Measurements from ENCODE around the gene LRP4.
"Not testable (repeated sequence)": the region's sequence is repeated elsewhere in the genome, so short reads cannot be mapped to it uniquely, and the experiment has no call there.

Gene LRP4, protein sequence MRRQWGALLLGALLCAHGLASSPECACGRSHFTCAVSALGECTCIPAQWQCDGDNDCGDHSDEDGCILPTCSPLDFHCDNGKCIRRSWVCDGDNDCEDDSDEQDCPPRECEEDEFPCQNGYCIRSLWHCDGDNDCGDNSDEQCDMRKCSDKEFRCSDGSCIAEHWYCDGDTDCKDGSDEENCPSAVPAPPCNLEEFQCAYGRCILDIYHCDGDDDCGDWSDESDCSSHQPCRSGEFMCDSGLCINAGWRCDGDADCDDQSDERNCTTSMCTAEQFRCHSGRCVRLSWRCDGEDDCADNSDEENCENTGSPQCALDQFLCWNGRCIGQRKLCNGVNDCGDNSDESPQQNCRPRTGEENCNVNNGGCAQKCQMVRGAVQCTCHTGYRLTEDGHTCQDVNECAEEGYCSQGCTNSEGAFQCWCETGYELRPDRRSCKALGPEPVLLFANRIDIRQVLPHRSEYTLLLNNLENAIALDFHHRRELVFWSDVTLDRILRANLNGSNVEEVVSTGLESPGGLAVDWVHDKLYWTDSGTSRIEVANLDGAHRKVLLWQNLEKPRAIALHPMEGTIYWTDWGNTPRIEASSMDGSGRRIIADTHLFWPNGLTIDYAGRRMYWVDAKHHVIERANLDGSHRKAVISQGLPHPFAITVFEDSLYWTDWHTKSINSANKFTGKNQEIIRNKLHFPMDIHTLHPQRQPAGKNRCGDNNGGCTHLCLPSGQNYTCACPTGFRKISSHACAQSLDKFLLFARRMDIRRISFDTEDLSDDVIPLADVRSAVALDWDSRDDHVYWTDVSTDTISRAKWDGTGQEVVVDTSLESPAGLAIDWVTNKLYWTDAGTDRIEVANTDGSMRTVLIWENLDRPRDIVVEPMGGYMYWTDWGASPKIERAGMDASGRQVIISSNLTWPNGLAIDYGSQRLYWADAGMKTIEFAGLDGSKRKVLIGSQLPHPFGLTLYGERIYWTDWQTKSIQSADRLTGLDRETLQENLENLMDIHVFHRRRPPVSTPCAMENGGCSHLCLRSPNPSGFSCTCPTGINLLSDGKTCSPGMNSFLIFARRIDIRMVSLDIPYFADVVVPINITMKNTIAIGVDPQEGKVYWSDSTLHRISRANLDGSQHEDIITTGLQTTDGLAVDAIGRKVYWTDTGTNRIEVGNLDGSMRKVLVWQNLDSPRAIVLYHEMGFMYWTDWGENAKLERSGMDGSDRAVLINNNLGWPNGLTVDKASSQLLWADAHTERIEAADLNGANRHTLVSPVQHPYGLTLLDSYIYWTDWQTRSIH (N-terminal part only)

DNA sequence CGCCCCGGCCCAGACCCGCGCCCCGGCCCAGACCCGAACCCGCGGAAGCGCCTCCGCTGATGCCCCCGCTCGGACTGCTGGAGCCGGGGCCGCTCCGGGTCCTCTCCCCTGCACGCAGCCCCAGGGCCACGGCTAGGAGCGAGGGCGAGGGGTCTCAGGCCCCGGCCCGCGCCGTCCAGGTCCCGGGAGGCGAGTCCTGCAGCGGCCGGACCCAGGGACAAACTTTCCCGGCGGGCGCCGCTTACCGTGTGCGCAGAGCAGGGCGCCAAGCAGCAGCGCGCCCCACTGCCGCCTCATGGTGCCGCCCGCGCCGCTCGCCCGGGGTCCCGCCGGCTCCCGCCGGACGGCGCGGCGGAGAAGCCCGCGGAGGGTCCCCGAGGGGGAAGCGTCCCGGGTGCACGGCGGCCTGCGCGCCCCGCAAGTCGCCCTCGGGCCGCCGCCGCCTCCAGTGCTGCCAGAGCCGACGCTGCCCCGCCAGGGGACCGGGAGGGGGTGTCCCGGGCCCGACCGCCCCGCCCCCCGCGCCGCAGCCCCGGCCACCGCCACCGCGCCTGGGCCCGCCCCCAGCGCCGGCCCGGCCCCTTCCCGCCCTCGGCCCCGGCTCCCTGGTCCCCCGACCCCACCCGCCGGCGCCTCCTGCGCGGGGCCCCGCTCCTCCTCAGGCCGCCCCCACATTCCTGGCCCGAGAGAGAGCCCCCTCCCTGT is at the start of gene LRP4:
Gene LRP4 (minus strand): TSS at position 468 of the 705 bp plus-strand sequence. CDS start 171 bp downstream, at position 297.
- H3K27ac ChIP-seq: peak within 1 kb of the TSS; percentile 7; the same call in 1 of the 2 replicates
- TF ChIP-seq, protein P1, sequence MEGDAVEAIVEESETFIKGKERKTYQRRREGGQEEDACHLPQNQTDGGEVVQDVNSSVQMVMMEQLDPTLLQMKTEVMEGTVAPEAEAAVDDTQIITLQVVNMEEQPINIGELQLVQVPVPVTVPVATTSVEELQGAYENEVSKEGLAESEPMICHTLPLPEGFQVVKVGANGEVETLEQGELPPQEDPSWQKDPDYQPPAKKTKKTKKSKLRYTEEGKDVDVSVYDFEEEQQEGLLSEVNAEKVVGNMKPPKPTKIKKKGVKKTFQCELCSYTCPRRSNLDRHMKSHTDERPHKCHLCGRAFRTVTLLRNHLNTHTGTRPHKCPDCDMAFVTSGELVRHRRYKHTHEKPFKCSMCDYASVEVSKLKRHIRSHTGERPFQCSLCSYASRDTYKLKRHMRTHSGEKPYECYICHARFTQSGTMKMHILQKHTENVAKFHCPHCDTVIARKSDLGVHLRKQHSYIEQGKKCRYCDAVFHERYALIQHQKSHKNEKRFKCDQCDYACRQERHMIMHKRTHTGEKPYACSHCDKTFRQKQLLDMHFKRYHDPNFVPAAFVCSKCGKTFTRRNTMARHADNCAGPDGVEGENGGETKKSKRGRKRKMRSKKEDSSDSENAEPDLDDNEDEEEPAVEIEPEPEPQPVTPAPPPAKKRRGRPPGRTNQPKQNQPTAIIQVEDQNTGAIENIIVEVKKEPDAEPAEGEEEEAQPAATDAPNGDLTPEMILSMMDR (conservative IDR thresholded peaks at IDR 0.05): 0 out of 2 replicates have a peak, but pooled peaks have one; percentile 11

DNA sequence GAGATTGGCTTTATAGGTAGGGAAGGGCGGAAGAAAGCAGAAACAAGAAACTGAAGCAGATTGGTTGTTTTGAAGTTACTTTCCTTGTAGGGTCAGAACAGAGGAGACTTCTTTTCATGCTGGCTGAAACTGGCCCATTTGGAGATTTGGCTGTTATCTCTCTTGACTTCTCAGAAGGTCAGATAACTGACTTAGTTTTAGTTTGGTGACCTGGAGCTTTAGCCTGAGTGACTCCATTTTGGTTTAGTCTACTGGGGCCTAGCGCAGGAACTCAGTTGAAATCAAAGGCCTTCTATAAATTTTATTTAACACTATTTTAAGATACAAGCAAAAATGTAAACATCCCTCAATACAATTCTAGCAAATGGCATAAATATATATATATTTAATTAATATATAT is 49.6 kb upstream of the LRP4 start:
- TF ChIP-seq, protein P1 (conservative IDR thresholded peaks at IDR 0.05): no peak
- H3K27ac ChIP-seq: no peak overlapping the region

DNA sequence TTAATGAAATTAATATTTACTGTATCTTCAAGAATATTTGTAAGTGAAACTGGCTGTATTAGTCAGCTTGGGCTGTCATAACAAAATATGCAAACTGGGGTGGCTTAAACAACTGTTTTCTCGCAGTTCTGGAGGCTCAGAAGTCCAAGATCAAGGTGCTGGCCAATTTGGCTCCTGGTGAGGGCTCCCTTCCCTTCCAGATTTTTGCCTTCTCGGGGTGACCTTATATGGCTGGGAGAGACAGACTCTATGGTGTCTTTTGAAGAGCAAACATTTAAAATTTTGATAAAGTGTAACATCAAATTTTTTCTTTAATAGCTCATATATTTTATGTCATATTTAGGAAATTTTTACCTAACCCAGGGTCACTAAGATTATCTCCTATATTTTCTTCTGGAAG is 48.4 kb upstream of the LRP4 start:
- H3K27ac ChIP-seq: no peak overlapping the region

DNA sequence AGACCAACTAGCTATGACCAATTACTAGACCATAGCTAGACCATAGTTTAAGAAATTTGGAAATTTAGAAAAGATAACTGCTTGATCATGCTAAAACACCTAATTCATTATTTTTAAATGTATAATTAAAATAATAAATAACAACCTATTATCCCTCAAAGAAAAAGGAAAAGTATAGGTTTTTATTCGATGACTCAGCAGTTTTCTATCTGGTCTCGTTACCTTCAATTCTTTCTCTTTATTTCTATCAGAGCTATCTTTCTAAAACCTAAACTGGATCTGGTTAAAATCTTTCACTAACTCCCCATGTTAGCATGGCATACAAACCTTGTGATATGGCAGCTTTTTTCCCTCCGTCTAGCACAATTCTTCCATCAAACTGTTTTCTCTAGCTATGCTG is 45.5 kb upstream of the LRP4 start:
- no peak overlapping the region for H3K27ac ChIP-seq
- TF ChIP-seq, protein P1 (conservative IDR thresholded peaks at IDR 0.05): no peak

More for the DNA sequence above, 48.4 kb upstream of the LRP4 start:
- TF ChIP-seq, protein P1 (conservative IDR thresholded peaks at IDR 0.05): no peak

DNA sequence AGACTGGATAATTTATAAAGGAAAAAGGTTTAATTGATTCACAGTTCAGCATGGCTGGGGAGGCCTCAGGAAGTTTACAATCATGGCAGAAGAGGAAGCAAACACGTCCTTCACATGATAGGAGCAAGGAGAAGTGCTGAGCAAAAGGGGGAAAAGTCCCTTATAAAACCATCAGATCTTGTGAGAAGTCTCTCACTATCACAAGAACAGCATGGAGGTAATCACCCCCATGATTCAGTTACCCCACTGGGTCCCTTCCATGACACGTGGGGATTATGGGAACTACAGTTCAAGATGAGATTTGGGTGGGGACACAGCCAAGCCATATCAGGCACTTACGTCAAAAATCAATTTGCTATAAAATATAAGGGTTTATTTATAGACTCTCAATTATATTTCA is 43.5 kb upstream of the LRP4 start:
- not testable (repeated sequence) for H3K27ac ChIP-seq

DNA sequence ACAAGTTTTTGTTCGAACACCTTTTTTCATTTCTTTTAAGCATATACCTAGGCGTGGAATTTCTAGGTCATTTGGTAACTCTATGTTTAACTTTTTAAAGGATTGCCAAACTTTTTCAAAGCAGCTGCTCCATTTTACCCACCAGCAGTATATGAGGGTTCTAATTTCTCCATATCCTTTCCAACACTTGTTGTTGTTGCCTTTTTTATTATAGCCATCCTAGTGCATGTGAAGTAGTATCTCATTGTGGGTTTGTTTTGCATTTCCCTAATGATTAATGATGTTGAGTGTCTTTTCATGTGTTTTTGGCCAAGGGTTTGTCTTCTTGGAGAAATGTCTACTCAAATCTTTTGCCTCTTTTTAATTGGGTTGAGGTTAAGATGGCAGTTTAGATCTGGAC is 42.7 kb upstream of the LRP4 start:
- no peak overlapping the region for H3K27ac ChIP-seq
- TF ChIP-seq, protein P1 (conservative IDR thresholded peaks at IDR 0.05): no peak

DNA sequence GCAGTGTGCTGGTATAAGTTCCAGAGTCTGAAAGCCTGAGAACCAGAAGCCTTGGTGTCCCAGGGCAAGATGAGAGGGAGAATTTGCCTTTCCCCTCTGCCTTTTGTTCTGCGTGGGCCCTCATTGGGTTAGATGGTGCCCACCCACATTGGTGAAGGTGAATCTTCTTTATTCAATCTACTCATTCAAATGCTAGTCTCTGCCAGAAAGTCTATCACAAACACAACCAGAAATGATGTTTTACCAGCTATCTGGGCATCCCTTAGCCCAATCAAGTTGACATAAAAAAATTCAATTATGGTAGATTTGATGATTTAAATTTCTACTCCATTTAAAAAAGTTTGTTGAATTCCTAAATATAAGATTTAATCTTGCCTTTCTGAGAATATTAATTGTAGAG is 40.4 kb upstream of the LRP4 start:
- H3K27ac ChIP-seq: no peak overlapping the region
- TF ChIP-seq, protein P1 (conservative IDR thresholded peaks at IDR 0.05): no peak
